OCI-LY7 (cell line): ENCODE measurements around the gene TMEM178B. TPM values are rescaled to one million over a fixed set of nuclear protein-coding genes. Genes with fewer than 3 reads are reported as not detected.

Experiments used
- BruUV-seq: library from RNA; stranded (reverse); fragments of 400-500 nt; replicated peaks from 2 replicates; lab custom pipeline; 2021; lab: Mats Ljungman, UMichigan
- CTCF ChIA-PET: fragments of 300-600 bp; sonication (Branson Sonifier 250); formaldehyde crosslinking; loops from one replicate; lab custom pipeline; 2022; ENCODE audit warnings: antibody characterized with exemption; ENCODE audit not compliant: unreplicated experiment; lab: Charles Lee
- POLR2A ChIA-PET: fragments of 300-600 bp; sonication (Branson Sonifier 250); formaldehyde crosslinking; loops from one replicate; lab custom pipeline; 2022; ENCODE audit warnings: antibody characterized with exemption; lab: Charles Lee
- DNase-seq: peaks from one replicate; pipeline ENCODE4 v3.0.0-alpha.2; 2015; ENCODE audit warnings: low spot score
- H2AFZ ChIP-seq: fragments of 200-600 bp; sonication (generic), shearing (Covaris generic); 2 replicates; pipeline ENCODE4 v1.6.1; 2014; ENCODE audit warnings: mild to moderate bottlenecking, antibody characterized with exemption, low read length, moderate library complexity
- H3K27ac ChIP-seq: fragments of 200-600 bp; sonication (generic); 2 replicates; pipeline ENCODE4 v1.5.1; 2014; ENCODE audit warnings: mixed run types, low read depth, mild to moderate bottlenecking, moderate library complexity, low read length, inconsistent platforms; ENCODE audit not compliant: poor library complexity, severe bottlenecking
- H3K36me3 ChIP-seq: fragments of 200-600 bp; sonication (generic); 2 replicates; pipeline ENCODE4 v1.6.1; 2014; ENCODE audit warnings: mild to moderate bottlenecking, antibody characterized with exemption, low read length, moderate library complexity, mixed read lengths; ENCODE audit not compliant: insufficient read depth
- H3K4me1 ChIP-seq: fragments of 200-600 bp; sonication (generic); 2 replicates; pipeline ENCODE4 v1.5.1; 2014; ENCODE audit warnings: mild to moderate bottlenecking, low read length; ENCODE audit not compliant: insufficient read depth, poor library complexity, severe bottlenecking
- H3K4me2 ChIP-seq: fragments of 200-600 bp; sonication (generic); 2 replicates; pipeline ENCODE4 v1.6.1; 2014; ENCODE audit warnings: mild to moderate bottlenecking, low read length
- H3K4me3 ChIP-seq: fragments of 200-600 bp; sonication (generic); 2 replicates; pipeline ENCODE4 v1.5.1; 2014; ENCODE audit warnings: mild to moderate bottlenecking, low read depth, low read length; ENCODE audit not compliant: poor library complexity, severe bottlenecking
- H3K79me2 ChIP-seq: fragments of 200-600 bp; sonication (generic); 2 replicates; pipeline ENCODE4 v1.6.1; 2016; ENCODE audit warnings: low read depth, mild to moderate bottlenecking, low read length, moderate library complexity, mixed read lengths; ENCODE audit not compliant: insufficient read depth
- H3K9me2 ChIP-seq: fragments of 200-600 bp; sonication (generic); 2 replicates; pipeline ENCODE4 v1.6.1; 2016; ENCODE audit warnings: mild to moderate bottlenecking, low read length, mixed read lengths; ENCODE audit not compliant: insufficient read depth
- H3K9me3 ChIP-seq: fragments of 200-600 bp; sonication (generic); 2 replicates; pipeline ENCODE4 v1.6.1; 2014; ENCODE audit warnings: mild to moderate bottlenecking, mixed run types, low read length, mixed read lengths
- H4K20me1 ChIP-seq: fragments of 200-600 bp; sonication (generic); 2 replicates; pipeline ENCODE4 v1.6.1; 2014; ENCODE audit warnings: mild to moderate bottlenecking, antibody characterized with exemption, low read length, moderate library complexity, mixed read lengths; ENCODE audit not compliant: insufficient read depth
- CTCF ChIP-seq: fragments of 200-600 bp; sonication (generic); conservative IDR thresholded peaks from 2 replicates; pipeline ENCODE4 v1.5.1; 2014; ENCODE audit warnings: mild to moderate bottlenecking, antibody characterized with exemption, low read length, moderate library complexity, mixed read lengths
- EZH2phosphoT487 ChIP-seq: fragments of 200-600 bp; sonication (generic); IDR thresholded peaks from 2 replicates; pipeline ENCODE4 v1.6.1; 2018; ENCODE audit warnings: low read depth, borderline replicate concordance, mild to moderate bottlenecking, mixed run types, antibody characterized with exemption, low read length, moderate library complexity, mixed read lengths
- intact Hi-C: fragments of 100-400 bp; cut with micrococcal nuclease; formaldehyde crosslinking; loops from one replicate; pipeline ENCODE4 v1.10.0; 2022; ENCODE audit not compliant: unreplicated experiment
- total RNA-seq, 2 experiments: library from RNA; depleted of rRNA in 1 of 2; stranded (reverse); fragments of >200 nt in 1 of 2; shearing (Covaris generic) in 1 of 2; gene quantifications; 2 replicates each; pipeline ENCODE4 v1.2.3, GENCODE V29; 2014 to 2022

TMEM178B gene
- total RNA-seq, 2 experiments from 2014 or later: not detected

GRCh38 chr7:141411133-141411532, 337.3 kb downstream of the TMEM178B start:
- Histone ChIP-seq H3K4me2 (no peak overlapping the region), H3K36me3 (no peaks in the 10 kb centered on the region), H3K4me1 (no peaks in the 10 kb centered on the region), H3K9me3 (no peaks in the 10 kb centered on the region), H3K4me3 (no peak overlapping the region), H3K9me2 (no peaks in the 10 kb centered on the region), H3K79me2 (no peaks in the 10 kb centered on the region), H4K20me1 (no peaks in the 10 kb centered on the region), H2AFZ (no peak overlapping the region), H3K27ac (no peak overlapping the region)
- intact Hi-C loops: no loop called here
- DNase-seq: no peak
- CTCF ChIA-PET: no interaction called here
- BruUV-seq: no TSS peak
- POLR2A ChIA-PET: no interaction called here
- TF ChIP-seq EZH2phosphoT487: no peak
- no peak for TF ChIP-seq CTCF

- Histone ChIP-seq H2AFZ (no peak overlapping the region), H4K20me1 (no peaks in the 10 kb centered on the region), H3K9me2 (no peaks in the 10 kb centered on the region), H3K4me2 (no peak overlapping the region), H3K4me3 (no peak overlapping the region), H3K27ac (no peak overlapping the region), H3K9me3 (no peaks in the 10 kb centered on the region), H3K36me3 (no peaks in the 10 kb centered on the region), H3K4me1 (no peaks in the 10 kb centered on the region), H3K79me2 (no peaks in the 10 kb centered on the region)
- no peak for DNase-seq
- ChIA-PET POLR2A (interaction anchor here (1.0 kb wide), 1 partner anchor 11 kb away, joined by 3 read pairs; no protein-coding TSS in a partner anchor), CTCF (no interaction called here)
- intact Hi-C loops: no loop called here
- TF ChIP-seq EZH2phosphoT487 (no peak), CTCF (no peak)
- no TSS peak for BruUV-seq
These were observed 342.1 kb downstream of the TMEM178B start for GRCh38 chr7:141415999-141416398.

- intact Hi-C loops: no loop called here
- H3K79me2 ChIP-seq: no peaks in the 10 kb centered on the region
- no TSS peak for BruUV-seq
- ChIA-PET POLR2A (no interaction called here), CTCF (no interaction called here)
- H3K36me3 ChIP-seq: no peaks in the 10 kb centered on the region
- no peaks in the 10 kb centered on the region for H4K20me1 ChIP-seq
- H2AFZ ChIP-seq: no peak overlapping the region
- no peaks in the 10 kb centered on the region for H3K9me3 ChIP-seq
- H3K4me2 ChIP-seq: no peak overlapping the region
- H3K4me1 ChIP-seq: no peaks in the 10 kb centered on the region
- TF ChIP-seq EZH2phosphoT487 (no peak), CTCF (no peak)
- no peak overlapping the region for H3K4me3 ChIP-seq
- no peak overlapping the region for H3K27ac ChIP-seq
- H3K9me2 ChIP-seq: no peaks in the 10 kb centered on the region
- DNase-seq: no peak
These were observed 342.9 kb downstream of the TMEM178B start for GRCh38 chr7:141416650-141417270.
